MCF 10A (cell line): ENCODE measurements around the gene DPH1. TPM values are rescaled to one million over a fixed set of nuclear protein-coding genes. Genes with fewer than 3 reads are reported as not detected.

Experiments used
- BruUV-seq: library from RNA; stranded (reverse); fragments of 400-500 nt; replicated peaks from 2 replicates; lab custom pipeline; 2021; lab: Mats Ljungman, UMichigan
- CTCF ChIA-PET: fragments of 300-600 bp; sonication (Branson Sonifier 250); formaldehyde crosslinking; extraction: SDS; loops from one replicate; lab custom pipeline; 2021; ENCODE audit warnings: antibody characterized with exemption, inconsistent platforms; lab: Yijun Ruan, JAX
- POLR2A ChIA-PET: fragments of 300-600, 350-650 bp; sonication (Branson Sonifier 250); formaldehyde crosslinking; extraction: SDS; loops from one replicate; lab custom pipeline; 2020; ENCODE audit warnings: antibody characterized with exemption, inconsistent platforms; lab: Yijun Ruan, JAX
- DNase-seq: peaks from one replicate; pipeline ENCODE4 v3.0.0-alpha.2; 2018; ENCODE audit not compliant: unreplicated experiment
- H3K27ac Mint-ChIP-seq: one replicate; pipeline ENCODE4 v1.8.0; 2022; ENCODE audit warnings: mild to moderate bottlenecking, low read depth, mixed read lengths; ENCODE audit not compliant: unreplicated experiment
- H3K27me3 Mint-ChIP-seq: one replicate; pipeline ENCODE4 v1.8.0; 2022; ENCODE audit warnings: mixed read lengths; ENCODE audit not compliant: insufficient read depth, unreplicated experiment
- H3K36me3 Mint-ChIP-seq: one replicate; pipeline ENCODE4 v1.8.0; 2022; ENCODE audit warnings: mild to moderate bottlenecking, moderate library complexity, mixed read lengths; ENCODE audit not compliant: insufficient read depth, unreplicated experiment
- H3K4me1 Mint-ChIP-seq: one replicate; pipeline ENCODE4 v1.8.0; 2022; ENCODE audit warnings: mixed read lengths; ENCODE audit not compliant: insufficient read depth, unreplicated experiment
- H3K4me3 Mint-ChIP-seq: one replicate; pipeline ENCODE4 v1.8.0; 2022; ENCODE audit warnings: mild to moderate bottlenecking, moderate library complexity, mixed read lengths; ENCODE audit not compliant: unreplicated experiment
- H3K9me3 Mint-ChIP-seq: one replicate; pipeline ENCODE4 v1.8.0; 2022; ENCODE audit warnings: mixed read lengths; ENCODE audit not compliant: unreplicated experiment
- intact Hi-C: fragments of 100-400 bp; cut with micrococcal nuclease; formaldehyde crosslinking; loops from 2 replicates; pipeline ENCODE4 v1.14.1; 2022
- total RNA-seq: library from RNA; stranded (reverse); gene quantifications from 2 replicates; pipeline ENCODE4 v1.2.3, GENCODE V29; 2022
- TF ChIP-seq, protein P1 (sequence below): fragments of 200-600 bp; IDR thresholded peaks from one replicate; pipeline ENCODE4 v1.8.0; 2022; ENCODE audit warnings: antibody characterized with exemption, mild to moderate bottlenecking; ENCODE audit not compliant: unreplicated experiment

The DPH1 gene
- total RNA-seq, 1 experiment from 2014 or later: 45.2 TPM

DNA sequence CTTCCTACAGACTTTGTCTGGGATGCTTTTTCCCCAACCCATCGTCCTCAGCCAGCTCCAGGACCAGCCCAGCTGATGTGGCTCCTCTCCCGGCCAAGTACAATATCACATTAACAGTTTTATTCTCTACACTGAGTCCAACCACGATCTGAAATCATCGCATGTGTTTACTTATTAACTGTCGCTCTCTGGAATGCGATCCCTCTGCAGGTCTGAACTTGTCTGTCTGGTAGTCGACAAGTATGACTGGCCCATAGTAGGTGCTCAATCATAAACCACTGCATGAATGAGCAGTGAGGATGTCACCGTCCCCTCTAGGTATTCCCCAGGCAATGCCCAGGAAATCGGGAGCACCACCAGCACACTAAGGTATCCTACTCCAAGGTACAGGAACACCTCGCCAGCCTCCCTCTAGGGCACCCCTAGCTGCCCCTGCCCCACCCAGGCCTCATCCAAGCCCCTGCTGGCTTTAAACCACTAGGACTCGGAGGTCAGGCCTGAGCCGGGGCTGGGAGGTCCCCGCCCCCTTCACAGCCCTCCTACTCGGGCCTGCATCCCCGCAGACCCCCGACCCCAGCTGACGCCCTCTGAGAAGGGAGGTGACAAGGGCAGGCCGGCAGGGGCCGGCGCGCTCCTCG lies 32.5 kb upstream of the DPH1 start:
- Mint-ChIP-seq H3K36me3 (peaks cover 4% of the 10 kb centered on the region), H3K4me1 (peaks cover 21% of the 10 kb centered on the region), H3K27me3 (no peaks in the 10 kb centered on the region), H3K4me3 (no peak overlapping the region), H3K27ac (peak overlapping the region; percentile 86), H3K9me3 (no peaks in the 10 kb centered on the region)
- ChIA-PET POLR2A (interaction anchor here (0.6 kb wide), 1 partner anchor 65 kb away, joined by 3 read pairs; no protein-coding TSS in a partner anchor), CTCF (no interaction called here)
- TF ChIP-seq, protein P1, sequence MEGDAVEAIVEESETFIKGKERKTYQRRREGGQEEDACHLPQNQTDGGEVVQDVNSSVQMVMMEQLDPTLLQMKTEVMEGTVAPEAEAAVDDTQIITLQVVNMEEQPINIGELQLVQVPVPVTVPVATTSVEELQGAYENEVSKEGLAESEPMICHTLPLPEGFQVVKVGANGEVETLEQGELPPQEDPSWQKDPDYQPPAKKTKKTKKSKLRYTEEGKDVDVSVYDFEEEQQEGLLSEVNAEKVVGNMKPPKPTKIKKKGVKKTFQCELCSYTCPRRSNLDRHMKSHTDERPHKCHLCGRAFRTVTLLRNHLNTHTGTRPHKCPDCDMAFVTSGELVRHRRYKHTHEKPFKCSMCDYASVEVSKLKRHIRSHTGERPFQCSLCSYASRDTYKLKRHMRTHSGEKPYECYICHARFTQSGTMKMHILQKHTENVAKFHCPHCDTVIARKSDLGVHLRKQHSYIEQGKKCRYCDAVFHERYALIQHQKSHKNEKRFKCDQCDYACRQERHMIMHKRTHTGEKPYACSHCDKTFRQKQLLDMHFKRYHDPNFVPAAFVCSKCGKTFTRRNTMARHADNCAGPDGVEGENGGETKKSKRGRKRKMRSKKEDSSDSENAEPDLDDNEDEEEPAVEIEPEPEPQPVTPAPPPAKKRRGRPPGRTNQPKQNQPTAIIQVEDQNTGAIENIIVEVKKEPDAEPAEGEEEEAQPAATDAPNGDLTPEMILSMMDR: no peak
- peak; percentile 19 for DNase-seq
- BruUV-seq: no TSS peak
- intact Hi-C loops: no loop called here

DNA sequence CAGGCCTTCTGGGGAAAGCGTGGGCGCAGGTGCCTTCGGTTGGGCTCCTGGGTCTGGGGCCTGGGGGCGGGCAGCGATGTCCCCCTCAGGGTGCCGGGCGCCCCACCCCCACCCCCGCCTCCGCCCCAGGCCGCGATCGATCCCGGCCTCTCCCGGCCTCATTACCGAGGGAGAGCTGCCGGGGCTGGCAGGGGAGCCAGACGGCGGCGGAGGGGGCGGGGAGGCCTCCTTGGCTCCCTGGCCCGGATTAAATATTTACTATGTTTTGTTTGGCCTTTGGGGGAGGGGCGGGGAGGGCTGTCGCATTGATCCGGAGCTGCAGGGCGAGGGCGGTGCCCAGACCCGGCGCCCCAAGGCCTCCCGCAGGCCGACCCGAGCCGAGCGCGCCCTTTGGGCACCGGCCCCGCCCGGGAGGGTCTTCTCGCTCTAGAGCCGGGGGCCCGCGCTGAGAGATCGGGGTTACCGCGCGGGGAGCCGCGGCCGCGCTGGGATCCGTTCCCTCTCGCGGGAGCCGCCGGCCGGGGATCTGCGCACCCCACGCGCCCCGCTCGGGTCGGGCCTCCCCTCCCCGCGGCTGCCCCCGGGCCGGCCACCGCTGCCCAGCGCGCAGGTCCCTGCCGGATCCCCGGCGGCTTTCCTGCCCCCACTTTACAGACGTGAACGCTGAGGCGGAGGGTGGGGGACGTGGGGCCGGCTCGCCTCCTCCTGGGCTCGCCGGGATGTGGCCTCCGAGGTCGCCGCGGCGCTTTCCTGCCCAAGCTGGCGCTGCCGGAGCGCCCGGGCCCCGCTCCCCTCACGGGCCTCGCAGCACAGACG lies 31.8 kb upstream of the DPH1 start:
- peaks cover 21% of the 10 kb centered on the region for H3K4me1 Mint-ChIP-seq
- ChIA-PET POLR2A (no interaction called here), CTCF (interaction anchor here (1.3 kb wide), 1 partner anchor 26 kb away, joined by 4 read pairs; no protein-coding TSS in a partner anchor)
- H3K9me3 Mint-ChIP-seq: no peaks in the 10 kb centered on the region
- H3K36me3 Mint-ChIP-seq: peaks cover 4% of the 10 kb centered on the region
- H3K27ac Mint-ChIP-seq: no peak overlapping the region
- H3K27me3 Mint-ChIP-seq: no peaks in the 10 kb centered on the region
- TF ChIP-seq, protein P1: no peak
- no peak overlapping the region for H3K4me3 Mint-ChIP-seq
- intact Hi-C loops: no loop called here
- no peak for DNase-seq
- no TSS peak for BruUV-seq

DNA sequence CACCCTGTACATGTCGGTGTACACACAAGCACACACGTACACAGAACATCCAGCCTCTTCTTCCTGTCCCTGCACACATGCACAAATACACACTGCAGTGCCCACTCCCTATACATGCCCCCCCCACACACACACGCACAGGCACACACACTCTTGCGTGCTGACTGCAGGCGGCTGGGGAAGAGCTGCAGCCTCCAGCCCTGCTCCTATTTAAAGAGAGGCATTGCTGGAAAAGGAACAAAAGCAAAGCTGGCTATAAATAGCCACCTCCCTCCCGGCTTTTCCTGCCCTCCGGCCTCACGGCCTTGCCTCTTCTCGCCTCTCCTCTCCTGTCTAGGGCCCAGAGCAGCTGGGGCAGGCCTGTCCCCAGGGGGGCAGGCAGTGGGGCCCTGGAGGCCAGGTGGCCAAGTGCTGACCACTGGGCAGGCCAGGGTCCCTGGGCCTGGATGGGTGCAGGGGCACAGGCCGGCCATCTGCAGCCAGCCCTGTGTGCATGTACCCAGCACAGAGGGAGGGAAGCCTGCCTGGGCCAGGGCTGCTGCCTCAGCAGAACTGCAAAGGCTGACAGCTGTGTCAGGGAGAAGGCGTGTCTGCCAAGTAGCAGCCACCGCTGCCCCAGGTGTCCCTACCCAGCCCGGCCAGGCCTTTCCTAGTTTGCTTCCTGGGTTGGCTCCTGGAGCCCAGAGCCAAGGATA lies 30.2 kb upstream of the DPH1 start:
- Mint-ChIP-seq H3K27ac (peak overlapping the region; percentile 61), H3K4me3 (peak overlapping the region; percentile 7), H3K4me1 (peaks cover 21% of the 10 kb centered on the region), H3K27me3 (no peaks in the 10 kb centered on the region), H3K36me3 (peaks cover 4% of the 10 kb centered on the region), H3K9me3 (no peaks in the 10 kb centered on the region)
- ChIA-PET POLR2A (interaction anchor here (0.8 to 1.5 kb wide), 8 partner anchors 12 to 91 kb away, joined by 3 to 8 read pairs (median 4); no protein-coding TSS in a partner anchor), CTCF (interaction anchor here (0.7 to 1.5 kb wide), 3 partner anchors 12 to 91 kb away, joined by 3 to 4 read pairs (median 3); partner anchors contain the start of gene RTN4RL1)
- no TSS peak for BruUV-seq
- no peak for DNase-seq
- TF ChIP-seq, protein P1: no peak
- intact Hi-C loops: no loop called here
